Calu3 (cell line): ENCODE measurements around the gene POLN. TPM values are rescaled to one million over a fixed set of nuclear protein-coding genes. Genes with fewer than 3 reads are reported as not detected.

Experiments used
- BruUV-seq: library from RNA; stranded (reverse); fragments of 400-500 nt; replicated peaks from 2 replicates; lab custom pipeline; 2021; lab: Mats Ljungman, UMichigan
- CTCF ChIA-PET: fragments of 300-600 bp; sonication (Branson Sonifier 250); formaldehyde crosslinking; loops from one replicate; lab custom pipeline; 2022; ENCODE audit warnings: antibody characterized with exemption; lab: Charles Lee
- DNase-seq: peaks from one replicate; pipeline ENCODE4 v3.0.0; 2022
- H3K27ac Mint-ChIP-seq: one replicate; pipeline ENCODE4 v1.8.0; 2022; ENCODE audit warnings: mixed read lengths; ENCODE audit not compliant: unreplicated experiment
- H3K27me3 Mint-ChIP-seq: one replicate; pipeline ENCODE4 v1.8.0; 2022; ENCODE audit warnings: mixed read lengths; ENCODE audit not compliant: unreplicated experiment
- H3K36me3 Mint-ChIP-seq: one replicate; pipeline ENCODE4 v1.8.0; 2022; ENCODE audit warnings: mild to moderate bottlenecking, moderate library complexity, mixed read lengths; ENCODE audit not compliant: insufficient read depth, unreplicated experiment
- H3K4me1 Mint-ChIP-seq: one replicate; pipeline ENCODE4 v1.8.0; 2022; ENCODE audit warnings: mild to moderate bottlenecking, low read depth, mixed read lengths; ENCODE audit not compliant: unreplicated experiment
- H3K4me3 Mint-ChIP-seq: one replicate; pipeline ENCODE4 v1.8.0; 2022; ENCODE audit warnings: mild to moderate bottlenecking, low read depth, moderate library complexity, mixed read lengths; ENCODE audit not compliant: unreplicated experiment
- H3K9me3 Mint-ChIP-seq: one replicate; pipeline ENCODE4 v1.8.0; 2022; ENCODE audit warnings: low read depth, mixed read lengths; ENCODE audit not compliant: unreplicated experiment
- CTCF ChIP-seq: fragments of 200-600 bp; IDR thresholded peaks from one replicate; pipeline ENCODE4 v1.8.0; 2022; ENCODE audit warnings: antibody characterized with exemption; ENCODE audit not compliant: unreplicated experiment
- intact Hi-C: fragments of 100-400 bp; cut with micrococcal nuclease; formaldehyde crosslinking; loops from one replicate; pipeline ENCODE4 v1.10.0; 2022; ENCODE audit not compliant: unreplicated experiment
- total RNA-seq: library from RNA; stranded (reverse); gene quantifications from 2 replicates; pipeline ENCODE4 v1.2.3, GENCODE V29; 2022

Gene POLN
- total RNA-seq, 1 experiment from 2014 or later, result 4.1 TPM

GRCh38 chr4:2064276-2064991 is 177.5 kb downstream of the POLN start:
- H3K27me3 Mint-ChIP-seq, result no peaks in the 10 kb centered on the region
- CTCF ChIA-PET, result no interaction called here
- no TSS peak for BruUV-seq
- intact Hi-C loops, result no loop called here
- H3K36me3 Mint-ChIP-seq, result peaks cover 4% of the 10 kb centered on the region
- H3K4me3 Mint-ChIP-seq, result peak overlapping the region; percentile 72
- H3K4me1 Mint-ChIP-seq, result no peaks in the 10 kb centered on the region
- no peaks in the 10 kb centered on the region for H3K9me3 Mint-ChIP-seq
- no peak overlapping the region for H3K27ac Mint-ChIP-seq
- TF ChIP-seq CTCF, result no peak
- DNase-seq, result peak; percentile 59

GRCh38 chr4:2063557-2064275 is 178.2 kb downstream of the POLN start:
- Mint-ChIP-seq H3K4me3 (peak overlapping the region; percentile 72), H3K4me1 (no peaks in the 10 kb centered on the region), H3K27ac (no peak overlapping the region), H3K9me3 (no peaks in the 10 kb centered on the region), H3K36me3 (peaks cover 7% of the 10 kb centered on the region), H3K27me3 (no peaks in the 10 kb centered on the region)
- intact Hi-C loops, result no loop called here
- no TSS peak for BruUV-seq
- no peak for DNase-seq
- no peak for TF ChIP-seq CTCF
- CTCF ChIA-PET, result no interaction called here

GRCh38 chr4:2062808-2063524 is 179.0 kb downstream of the POLN start:
- Mint-ChIP-seq H3K4me3 (no peak overlapping the region), H3K27ac (no peak overlapping the region), H3K9me3 (no peaks in the 10 kb centered on the region), H3K27me3 (no peaks in the 10 kb centered on the region), H3K36me3 (peaks cover 10% of the 10 kb centered on the region), H3K4me1 (no peaks in the 10 kb centered on the region)
- CTCF ChIA-PET, result no interaction called here
- no peak for TF ChIP-seq CTCF
- intact Hi-C loops, result no loop called here
- no TSS peak for BruUV-seq
- no peak for DNase-seq

GRCh38 chr4:2062168-2062807 is 179.6 kb downstream of the POLN start:
- DNase-seq, result no peak
- intact Hi-C loops, result no loop called here
- CTCF ChIA-PET, result no interaction called here
- no peaks in the 10 kb centered on the region for H3K4me1 Mint-ChIP-seq
- H3K36me3 Mint-ChIP-seq, result peaks cover 6% of the 10 kb centered on the region
- H3K27ac Mint-ChIP-seq, result no peak overlapping the region
- peaks cover 6% of the 10 kb centered on the region for H3K27me3 Mint-ChIP-seq
- no peak overlapping the region for H3K4me3 Mint-ChIP-seq
- BruUV-seq, result no TSS peak
- no peak for TF ChIP-seq CTCF
- H3K9me3 Mint-ChIP-seq, result no peaks in the 10 kb centered on the region
